ENCODE data around the gene TNNI2.

The TNNI2 gene

DNA sequence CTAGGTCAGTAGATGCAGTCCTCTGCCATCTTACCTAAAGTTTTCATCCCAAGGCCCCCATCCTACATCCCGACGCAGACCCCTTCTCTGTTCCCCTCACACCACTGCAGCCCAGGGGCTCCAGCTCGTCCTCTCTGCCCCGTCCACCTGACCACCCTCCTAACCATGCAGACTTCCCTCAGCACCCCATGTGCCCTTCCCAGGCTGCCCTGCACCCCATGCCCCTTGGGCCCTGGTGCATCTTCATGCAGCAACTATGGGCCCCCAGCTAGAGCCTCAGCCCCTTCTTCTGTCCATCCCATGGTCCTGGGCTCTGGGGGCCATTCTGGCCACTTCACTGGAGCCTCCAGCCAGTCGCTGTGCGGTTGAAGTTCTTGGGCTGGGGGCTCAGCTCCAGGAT, 50.0 kb downstream of the TNNI2 start:
- DNase-seq (ENCODE audit: low spot score) = no peak

DNA sequence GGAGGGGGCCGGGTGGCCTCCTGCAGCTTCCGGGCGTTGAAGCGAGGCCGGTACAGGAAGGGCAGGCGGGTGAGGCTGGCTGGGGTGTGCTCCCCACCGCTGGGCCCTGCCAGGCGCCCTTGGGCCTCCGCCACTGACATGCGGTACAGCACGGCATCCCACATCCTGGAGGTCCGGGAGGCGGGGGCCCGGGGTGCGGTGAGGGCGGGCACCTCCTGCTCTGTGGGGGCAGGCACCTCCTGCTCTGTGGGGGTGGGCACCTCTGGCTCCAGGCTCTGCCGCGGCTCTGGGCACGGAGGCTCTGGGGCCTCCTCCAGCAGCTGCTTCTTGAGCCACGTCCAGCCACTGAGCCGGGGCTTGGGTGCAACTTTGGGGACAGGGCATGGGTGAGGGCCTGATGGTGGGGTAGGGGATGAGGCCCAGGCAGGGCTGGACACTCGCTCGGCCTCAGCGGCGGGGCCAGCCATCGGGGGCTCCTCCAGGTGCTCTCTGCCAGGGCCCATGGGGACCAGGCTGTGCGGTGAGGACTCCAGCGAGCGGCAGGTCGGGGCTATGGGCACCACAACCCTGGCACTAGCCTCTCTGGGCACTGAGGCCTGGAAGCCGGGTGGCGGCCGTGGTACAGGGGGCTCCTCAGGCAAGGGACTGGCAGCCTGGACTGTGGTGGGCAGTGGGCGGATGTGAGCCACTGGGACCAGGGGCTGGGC, 50.6 kb downstream of the TNNI2 start:
- no peak for DNase-seq (ENCODE audit: low spot score)

DNA sequence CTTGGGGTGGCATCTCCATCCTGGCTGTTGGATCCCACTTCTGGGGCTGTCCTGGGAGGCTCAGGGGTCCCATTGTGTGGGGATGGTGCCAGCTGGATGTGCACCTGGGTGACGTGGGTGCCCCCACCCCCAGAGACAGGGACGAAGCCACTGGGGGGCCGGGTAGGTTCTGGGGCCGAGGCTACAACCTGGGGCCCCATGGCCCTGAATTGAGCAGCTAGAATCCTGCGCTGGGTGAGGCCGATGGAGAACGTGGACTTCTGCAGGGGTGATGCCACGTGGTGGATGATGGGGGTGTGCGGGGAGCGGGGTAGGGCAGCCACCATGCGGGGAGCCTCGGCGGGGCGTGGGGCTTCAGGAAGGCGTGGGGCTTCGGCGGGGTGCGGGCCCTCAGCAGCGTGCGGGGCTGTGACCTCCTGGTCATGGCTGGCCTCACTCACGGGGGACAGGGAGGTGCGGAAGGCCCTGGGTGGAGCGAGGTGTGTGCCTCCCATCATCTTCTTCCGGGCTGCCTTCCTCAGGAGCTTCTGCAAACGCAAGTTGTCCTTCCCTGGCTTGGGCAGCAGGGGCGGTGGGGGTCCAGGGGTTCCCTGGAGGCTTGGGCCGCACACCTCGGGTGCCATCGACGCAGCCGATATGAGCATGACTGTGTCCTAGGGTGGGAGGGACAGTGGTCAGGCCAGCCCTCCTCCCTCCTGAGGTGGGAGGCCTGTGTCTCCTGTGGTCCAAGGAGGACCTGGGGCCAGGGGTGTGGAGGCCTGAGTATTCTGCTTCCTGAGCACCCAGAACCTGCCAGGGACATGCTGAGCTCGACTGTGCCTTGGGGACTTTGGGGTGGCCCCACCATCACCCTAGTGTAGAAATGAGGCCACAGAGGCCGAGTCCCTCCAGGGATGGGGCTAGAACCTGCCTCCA, 51.4 kb downstream of the TNNI2 start:
- no peak for DNase-seq (ENCODE audit: low spot score)
